ENCODE data around the gene EFNB2.

DNA sequence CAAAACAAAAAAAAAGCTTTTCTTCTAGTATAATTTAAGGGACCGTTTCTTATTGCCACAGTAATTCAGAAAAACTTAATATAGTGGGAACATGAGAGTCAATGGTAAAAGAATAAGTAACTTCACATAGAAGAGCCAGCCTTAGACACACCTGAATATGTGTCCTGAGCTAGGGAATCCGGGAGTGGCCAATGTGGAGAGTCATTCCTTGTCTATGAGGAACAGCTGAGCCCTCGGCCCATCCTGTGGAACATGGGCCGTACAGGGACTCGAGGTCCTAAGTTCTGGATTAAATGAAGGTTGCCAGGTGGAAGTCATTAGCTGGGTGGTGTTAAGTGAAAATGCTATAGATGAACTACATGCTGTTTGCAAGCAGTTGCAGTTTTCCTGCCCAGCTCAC is 32.2 kb downstream of the EFNB2 start:
- no peak for TF ChIP-seq SIN3A (IDR thresholded peaks at IDR 0.05; ENCODE audit: borderline replicate concordance, insufficient read depth, low read length)
- no peak for TF ChIP-seq POLR2AphosphoS5 (IDR thresholded peaks at IDR 0.05; ENCODE audit: low read depth, low read length)
- no peak for TF ChIP-seq REST (IDR thresholded peaks at IDR 0.05; ENCODE audit: insufficient read depth in 1 of 2, low read depth in 2 of 2, low read length in 2 of 2)

All from PFSK-1 (cell line).